ENCODE results near the gene OLA1. TPM values are rescaled to one million over a fixed set of nuclear protein-coding genes. Genes with fewer than 3 reads are reported as not detected.

The OLA1 gene
- total RNA-seq, 2 donors from 2014 or later = 127 to 181 TPM

- no peaks in the 10 kb centered on the region for H3K9me3 ChIP-seq (ENCODE audit: control insufficient read depth, low read length)
- no peaks in the 10 kb centered on the region for H3K9me3 Mint-ChIP-seq
- WGBS, 2 experiments (ENCODE audit: insufficient coverage in 1 of 2, insufficient read length in 1 of 2) = 91 to 98% methylated on average over 5 to 7 of the region's 8 CpGs
Observed at GRCh38 chr2:174153757-174154680, 94.3 kb downstream of the OLA1 start.

GRCh38 chr2:174149530-174149929 is 98.8 kb downstream of the OLA1 start:
- Mint-ChIP-seq H3K9me3 (no peaks in the 10 kb centered on the region), H3K4me3 (no peak overlapping the region), H3K27me3 (ENCODE audit: insufficient read depth) (no peaks in the 10 kb centered on the region), H3K36me3 (ENCODE audit: low read depth) (no peaks in the 10 kb centered on the region), H3K27ac (no peak overlapping the region), H3K4me1 (peaks cover 2% of the 10 kb centered on the region)
- Histone ChIP-seq H3K27me3 (ENCODE audit: control insufficient read depth, insufficient read depth, low read length, poor library complexity, severe bottlenecking) (no peaks in the 10 kb centered on the region), H3K36me3 (ENCODE audit: control insufficient read depth, insufficient read depth, low read length) (peaks cover 5% of the 10 kb centered on the region), H3K9me3 (ENCODE audit: control insufficient read depth, low read length) (no peaks in the 10 kb centered on the region), H3K4me3 (ENCODE audit: low read length) (no peak overlapping the region), H3K27ac (ENCODE audit: low read depth, low read length) (no peak overlapping the region), H3K4me1 (ENCODE audit: control insufficient read depth, insufficient read depth, low read length) (no peaks in the 10 kb centered on the region), H3K9ac (ENCODE audit: extremely low read depth, low read length, poor library complexity, severe bottlenecking) (no peak overlapping the region)
- no peak for TF ChIP-seq CTCF (conservative IDR thresholded peaks at IDR 0.05)
- 98% methylated on average over 2 of the region's 2 CpGs; no CpG with 5 or more reads in 1 of the 2 experiments for WGBS, 2 experiments (ENCODE audit: insufficient coverage in 1 of 2, insufficient read length in 1 of 2)
- DNase-seq = no peak

More at GRCh38 chr2:174153757-174154680, 94.3 kb downstream of the OLA1 start:
- H3K27me3 ChIP-seq (ENCODE audit: control insufficient read depth, insufficient read depth, low read length, poor library complexity, severe bottlenecking) = no peaks in the 10 kb centered on the region
- no peaks in the 10 kb centered on the region for H3K4me1 ChIP-seq (ENCODE audit: control insufficient read depth, insufficient read depth, low read length)
- DNase-seq = no peak
- H3K27ac ChIP-seq (ENCODE audit: low read depth, low read length) = no peak overlapping the region
- peaks cover 9% of the 10 kb centered on the region for H3K36me3 ChIP-seq (ENCODE audit: control insufficient read depth, insufficient read depth, low read length)
- peaks cover 3% of the 10 kb centered on the region for H3K36me3 Mint-ChIP-seq (ENCODE audit: low read depth)
- no peak for TF ChIP-seq CTCF (conservative IDR thresholded peaks at IDR 0.05)
- no peak overlapping the region for H3K4me3 ChIP-seq (ENCODE audit: low read length)
- peaks cover 6% of the 10 kb centered on the region for H3K4me1 Mint-ChIP-seq
- no peak overlapping the region for H3K9ac ChIP-seq (ENCODE audit: extremely low read depth, low read length, poor library complexity, severe bottlenecking)
- H3K4me3 Mint-ChIP-seq = no peak overlapping the region
- H3K27me3 Mint-ChIP-seq (ENCODE audit: insufficient read depth) = no peaks in the 10 kb centered on the region
- H3K27ac Mint-ChIP-seq = no peak overlapping the region

- no peak for DNase-seq
- Mint-ChIP-seq H3K27ac (no peak overlapping the region), H3K4me3 (no peak overlapping the region), H3K27me3 (ENCODE audit: insufficient read depth) (no peaks in the 10 kb centered on the region), H3K36me3 (ENCODE audit: low read depth) (no peaks in the 10 kb centered on the region), H3K4me1 (no peaks in the 10 kb centered on the region), H3K9me3 (no peaks in the 10 kb centered on the region)
- H3K27ac ChIP-seq (ENCODE audit: low read depth, low read length) = no peak overlapping the region
- 93 to 96% methylated on average over 1 to 2 of the region's 2 CpGs for WGBS, 2 experiments (ENCODE audit: insufficient coverage in 1 of 2, insufficient read length in 1 of 2)
- no peak overlapping the region for H3K9ac ChIP-seq (ENCODE audit: extremely low read depth, low read length, poor library complexity, severe bottlenecking)
- TF ChIP-seq CTCF (conservative IDR thresholded peaks at IDR 0.05) = no peak
- no peaks in the 10 kb centered on the region for H3K27me3 ChIP-seq (ENCODE audit: control insufficient read depth, insufficient read depth, low read length, poor library complexity, severe bottlenecking)
- H3K36me3 ChIP-seq (ENCODE audit: control insufficient read depth, insufficient read depth, low read length) = peaks cover 5% of the 10 kb centered on the region
- no peak overlapping the region for H3K4me3 ChIP-seq (ENCODE audit: low read length)
- no peaks in the 10 kb centered on the region for H3K4me1 ChIP-seq (ENCODE audit: control insufficient read depth, insufficient read depth, low read length)
- no peaks in the 10 kb centered on the region for H3K9me3 ChIP-seq (ENCODE audit: control insufficient read depth, low read length)
Observed at GRCh38 chr2:174148833-174149232, 99.5 kb downstream of the OLA1 start.
